Measurements from ENCODE around the gene ATXN10.

- no peak for TF ChIP-seq CTCF (conservative IDR thresholded peaks at IDR 0.05 in 1 of 2, IDR thresholded peaks at IDR 0.05 in 1 of 2; ENCODE audit: low read depth in 1 of 2, low read length in 2 of 2)
- no peak for TF ChIP-seq EZH2 (IDR thresholded peaks at IDR 0.05; ENCODE audit: low read length, missing control alignments)
Measured at GRCh38 chr22:45672564-45673481, 1.2 kb downstream of the ATXN10 start.

Data from fibroblast of lung (primary cell).